HK-2 (cell line): ENCODE data around the gene INF2.
"Not testable (repeated sequence)": the region's sequence is repeated elsewhere in the genome, so short reads cannot be mapped to it uniquely, and the experiment has no call there.

ENCODE experiments used
- DNase-seq: peaks from one replicate; pipeline ENCODE4 v3.0.0-alpha.2; 2018; ENCODE audit not compliant: unreplicated experiment

INF2 gene

DNA sequence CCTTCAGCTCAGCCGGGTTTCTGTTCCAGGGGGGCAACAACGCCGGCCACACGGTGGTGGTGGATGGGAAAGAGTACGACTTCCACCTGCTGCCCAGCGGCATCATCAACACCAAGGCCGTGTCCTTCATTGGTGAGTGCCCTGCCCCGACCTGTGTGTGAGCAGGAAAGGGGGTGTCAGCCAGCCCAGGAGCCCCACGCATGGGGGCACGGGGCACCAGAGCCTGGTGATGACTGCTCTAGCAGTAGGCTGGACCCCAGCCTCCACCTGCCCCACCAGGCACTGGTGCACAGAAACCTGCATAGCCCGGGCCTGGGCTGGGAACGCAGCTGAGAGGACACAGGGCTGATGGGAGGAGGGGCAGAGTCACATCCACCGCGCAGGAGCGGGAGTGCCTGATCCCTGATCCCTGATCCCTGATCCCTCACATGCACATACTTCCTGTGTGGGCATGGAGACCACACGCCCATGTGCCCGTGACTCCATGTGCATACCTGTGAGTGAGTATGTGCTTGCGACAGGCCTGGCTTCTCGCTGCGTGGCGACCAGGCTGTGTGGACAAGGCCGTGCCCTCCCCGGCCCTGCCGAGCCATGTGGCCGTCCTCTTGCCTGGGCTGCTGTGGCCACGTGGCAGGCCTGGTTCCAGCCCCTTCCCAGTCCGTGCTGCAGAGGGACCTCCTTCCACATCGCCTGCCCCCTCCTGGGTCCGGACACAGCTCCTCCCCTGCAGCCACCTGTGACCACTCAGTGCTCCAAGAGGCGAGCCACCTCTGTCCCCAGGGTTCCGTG lies 45.8 kb downstream of the INF2 start:
- DNase-seq: no peak

DNA sequence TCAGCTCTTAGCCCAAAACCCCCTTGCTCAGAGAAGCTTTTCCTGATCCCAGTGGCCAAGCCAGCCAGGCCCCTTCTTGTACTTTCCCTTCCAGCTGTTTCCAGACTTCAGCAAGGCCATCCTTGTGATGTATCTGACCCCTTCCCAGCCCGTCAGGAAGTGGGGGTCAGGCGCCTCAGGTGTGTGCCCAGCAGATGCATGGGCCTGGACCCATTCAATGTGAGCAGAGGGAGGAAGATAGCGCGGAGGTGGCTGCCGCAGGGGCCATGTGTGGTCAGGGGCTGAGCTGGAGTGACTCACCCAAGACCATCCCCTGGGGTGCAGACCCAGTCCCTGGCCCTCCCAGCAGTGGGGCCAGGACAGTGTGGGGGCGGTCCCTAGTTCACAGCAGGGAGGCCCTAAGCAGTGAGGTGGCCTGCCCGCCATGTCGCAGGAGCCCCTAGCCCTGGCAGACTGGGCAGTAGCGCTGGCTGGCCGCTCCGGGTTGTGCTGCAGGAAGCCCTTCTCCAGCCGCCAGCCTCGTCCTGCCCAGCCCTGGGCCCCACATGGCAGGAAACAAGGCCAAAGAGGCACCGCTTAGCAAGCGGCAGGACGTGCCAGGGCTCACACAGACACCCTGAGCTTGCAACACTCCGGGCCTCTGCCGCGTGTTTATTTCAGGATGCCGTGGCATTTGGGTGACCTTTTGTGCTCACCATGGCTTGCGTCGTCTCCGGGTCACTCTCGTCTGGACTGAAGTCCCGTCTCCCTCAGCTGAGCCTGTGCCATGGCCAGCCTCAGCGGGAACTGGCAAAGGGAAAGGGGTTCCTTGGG lies 46.6 kb downstream of the INF2 start:
- DNase-seq: no peak

DNA sequence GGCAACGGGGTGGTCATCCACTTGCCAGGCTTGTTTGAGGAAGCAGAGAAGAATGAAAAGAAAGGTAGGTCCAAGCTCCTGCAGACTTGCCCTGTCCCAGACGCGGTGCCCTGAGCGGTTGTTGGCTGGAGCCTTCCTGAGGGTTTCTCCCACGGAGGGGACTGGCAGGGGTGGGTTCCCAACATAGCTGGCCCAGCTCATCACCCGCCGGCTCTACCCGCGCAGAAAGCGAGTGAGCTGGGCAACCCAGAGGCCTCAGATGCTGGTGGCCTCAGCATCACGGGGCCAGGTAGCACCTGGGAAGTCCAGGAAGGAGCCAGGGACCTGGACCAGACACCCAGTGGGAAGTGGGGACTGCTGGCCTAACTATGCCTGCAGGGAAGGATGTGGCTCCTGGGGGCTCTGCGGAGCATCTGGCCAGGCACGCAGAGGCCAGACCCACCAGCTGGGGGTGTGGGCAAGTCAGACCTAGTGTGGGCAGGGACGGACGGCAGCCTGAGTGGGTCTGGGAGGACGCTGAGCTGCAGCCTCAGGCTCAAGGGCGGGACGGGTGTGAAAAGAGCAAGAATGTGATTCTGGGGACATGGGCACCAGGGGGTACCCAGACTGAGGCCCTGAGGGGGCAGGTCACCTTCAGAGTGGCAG lies 49.1 kb downstream of the INF2 start:
- DNase-seq: no peak

DNA sequence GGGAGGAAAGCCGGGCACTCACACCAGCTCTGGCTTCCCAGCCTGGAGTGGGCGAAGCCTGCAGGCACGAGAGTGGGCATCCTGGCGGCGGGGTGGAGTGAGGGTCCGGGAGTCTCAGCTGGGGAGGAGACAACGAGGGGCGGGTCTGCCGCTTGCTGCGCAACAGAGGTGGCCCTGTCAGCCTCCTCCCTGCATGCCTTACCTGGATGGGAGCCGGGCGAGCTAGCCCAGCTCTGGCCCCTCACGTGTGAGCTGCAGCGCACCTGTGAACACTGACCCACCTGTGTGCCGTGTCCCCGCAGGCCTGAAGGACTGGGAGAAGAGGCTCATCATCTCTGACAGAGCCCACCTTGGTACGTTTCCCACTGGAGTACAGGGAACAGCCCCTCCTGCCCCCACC lies 49.6 kb downstream of the INF2 start:
- no peak for DNase-seq

DNA sequence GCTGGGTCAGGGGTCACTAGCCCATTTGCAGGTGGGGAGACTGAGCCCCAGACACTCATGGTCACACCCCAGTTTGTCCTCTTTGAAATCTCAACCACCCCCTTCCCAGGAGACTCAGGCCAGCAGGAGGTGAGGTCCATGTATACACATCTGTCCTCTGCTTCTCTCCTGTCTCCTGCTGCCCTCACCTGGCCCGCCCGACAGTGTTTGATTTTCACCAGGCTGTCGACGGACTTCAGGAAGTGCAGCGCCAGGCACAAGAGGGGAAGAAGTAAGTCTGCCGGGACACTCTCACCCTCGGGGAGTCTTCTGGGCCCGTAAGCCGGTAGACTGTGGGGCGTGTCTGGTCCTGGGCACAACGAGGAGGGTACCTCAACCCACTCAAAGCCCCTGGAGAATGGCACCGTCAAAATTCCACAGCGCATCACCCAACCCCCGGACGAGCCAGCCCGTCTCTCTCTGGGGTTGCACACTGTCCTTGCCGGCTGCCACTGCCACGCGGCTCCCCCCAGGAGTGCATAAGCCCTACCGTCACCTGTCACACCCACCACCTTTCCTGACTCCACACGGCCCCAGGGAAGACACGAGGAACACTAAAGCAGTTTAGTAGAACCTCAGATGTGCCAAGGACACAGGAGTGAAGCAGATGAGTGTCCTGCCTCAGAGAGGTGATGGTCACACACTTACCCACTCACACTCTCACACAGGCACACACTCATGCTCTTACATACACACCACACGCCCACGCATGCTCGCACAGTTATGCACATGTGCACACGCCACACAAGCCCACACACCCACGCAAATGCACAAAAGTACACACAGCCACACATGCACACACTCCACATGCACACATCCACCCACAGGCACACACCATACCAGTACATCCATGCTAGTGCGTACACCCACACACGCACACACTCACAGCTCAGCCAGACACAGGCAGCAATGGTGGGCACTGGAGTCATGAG lies 50.4 kb downstream of the INF2 start:
- no peak for DNase-seq

DNA sequence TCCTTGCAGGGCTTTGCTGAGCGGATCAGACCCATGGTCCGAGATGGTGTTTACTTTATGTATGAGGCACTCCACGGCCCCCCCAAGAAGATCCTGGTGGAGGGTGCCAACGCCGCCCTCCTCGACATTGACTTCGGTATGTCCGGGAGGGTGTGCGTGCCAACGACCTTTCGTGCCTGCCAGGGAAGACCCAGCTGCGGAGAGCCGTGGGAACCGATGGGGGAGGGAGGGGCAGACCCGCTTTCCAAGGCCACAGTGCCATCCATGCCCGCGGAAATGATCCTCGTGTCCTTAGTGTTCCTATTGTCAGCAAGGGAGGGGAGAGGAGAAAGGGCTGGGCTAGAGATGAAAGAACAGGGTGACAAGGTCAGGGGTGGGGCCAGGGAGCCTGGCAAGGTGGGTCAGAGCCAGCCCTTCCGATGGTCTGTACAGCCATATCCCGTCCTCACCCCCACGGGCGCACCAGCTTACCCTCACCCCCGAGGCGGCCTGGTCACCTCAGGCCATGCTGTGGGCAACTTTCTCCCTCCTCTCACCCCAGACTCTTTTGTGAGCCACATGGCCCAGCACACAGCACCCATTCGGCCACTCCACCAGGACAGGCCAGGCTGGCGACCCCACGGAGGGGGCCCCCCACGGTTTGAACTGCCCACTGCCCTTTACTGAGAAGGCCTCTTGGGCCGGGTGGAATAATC lies 51.8 kb downstream of the INF2 start:
- DNase-seq: no peak

DNA sequence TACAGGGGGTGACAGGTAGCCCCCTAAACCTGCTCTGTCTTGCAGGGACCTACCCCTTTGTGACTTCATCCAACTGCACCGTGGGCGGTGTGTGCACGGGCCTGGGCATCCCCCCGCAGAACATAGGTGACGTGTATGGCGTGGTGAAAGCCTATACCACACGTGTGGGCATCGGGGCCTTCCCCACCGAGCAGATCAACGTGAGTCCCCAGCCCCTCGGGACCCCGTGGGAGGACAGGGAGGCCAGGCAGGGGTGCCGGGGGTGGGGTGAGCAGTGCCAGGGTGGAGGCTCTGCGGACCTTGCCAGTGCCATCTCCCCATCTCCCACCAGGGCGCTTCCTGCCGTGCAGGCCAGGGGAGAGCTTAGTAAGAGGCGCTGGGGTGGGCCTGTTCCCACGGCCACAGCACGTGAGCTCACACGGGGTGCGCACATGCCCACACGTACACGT lies 52.4 kb downstream of the INF2 start:
- no peak for DNase-seq

DNA sequence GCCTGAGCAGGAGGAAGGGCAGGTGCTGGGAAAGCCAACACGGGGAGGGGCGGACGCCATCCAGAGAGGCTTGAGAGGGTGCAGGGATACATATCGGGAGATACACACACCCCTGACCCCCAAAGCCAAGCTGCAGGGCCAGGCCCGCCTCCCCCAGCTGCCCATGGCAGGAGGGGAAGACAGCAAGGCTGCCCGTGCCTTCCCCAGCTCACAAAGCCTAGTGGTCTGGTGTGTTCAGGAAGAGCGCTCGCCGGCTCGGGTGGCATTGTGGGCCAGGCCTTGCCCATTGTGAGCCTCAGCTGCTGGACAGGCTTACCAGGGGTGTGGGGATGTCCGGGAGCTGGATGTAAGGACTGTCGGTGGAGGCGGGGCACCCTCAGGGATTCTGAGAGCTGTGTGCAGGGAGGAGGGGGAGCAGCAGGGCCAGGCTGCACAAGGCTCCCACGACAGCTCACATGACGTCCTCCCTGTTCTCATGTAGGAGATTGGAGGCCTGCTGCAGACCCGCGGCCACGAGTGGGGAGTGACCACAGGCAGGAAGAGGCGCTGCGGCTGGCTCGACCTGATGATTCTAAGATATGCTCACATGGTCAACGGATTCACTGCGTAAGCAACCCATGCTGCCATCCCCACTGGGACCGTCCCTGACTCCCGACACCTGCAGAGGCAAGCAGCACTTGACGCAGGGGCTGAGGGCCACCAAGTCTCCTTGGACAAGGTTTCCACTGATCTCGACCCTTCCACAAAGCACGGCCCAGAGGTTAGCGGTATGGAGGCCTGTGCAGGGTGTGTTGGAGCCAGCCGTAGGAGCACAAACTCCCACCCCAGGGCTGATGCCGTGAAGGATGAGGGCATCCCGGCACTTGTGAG lies 53.4 kb downstream of the INF2 start:
- DNase-seq: no peak

DNA sequence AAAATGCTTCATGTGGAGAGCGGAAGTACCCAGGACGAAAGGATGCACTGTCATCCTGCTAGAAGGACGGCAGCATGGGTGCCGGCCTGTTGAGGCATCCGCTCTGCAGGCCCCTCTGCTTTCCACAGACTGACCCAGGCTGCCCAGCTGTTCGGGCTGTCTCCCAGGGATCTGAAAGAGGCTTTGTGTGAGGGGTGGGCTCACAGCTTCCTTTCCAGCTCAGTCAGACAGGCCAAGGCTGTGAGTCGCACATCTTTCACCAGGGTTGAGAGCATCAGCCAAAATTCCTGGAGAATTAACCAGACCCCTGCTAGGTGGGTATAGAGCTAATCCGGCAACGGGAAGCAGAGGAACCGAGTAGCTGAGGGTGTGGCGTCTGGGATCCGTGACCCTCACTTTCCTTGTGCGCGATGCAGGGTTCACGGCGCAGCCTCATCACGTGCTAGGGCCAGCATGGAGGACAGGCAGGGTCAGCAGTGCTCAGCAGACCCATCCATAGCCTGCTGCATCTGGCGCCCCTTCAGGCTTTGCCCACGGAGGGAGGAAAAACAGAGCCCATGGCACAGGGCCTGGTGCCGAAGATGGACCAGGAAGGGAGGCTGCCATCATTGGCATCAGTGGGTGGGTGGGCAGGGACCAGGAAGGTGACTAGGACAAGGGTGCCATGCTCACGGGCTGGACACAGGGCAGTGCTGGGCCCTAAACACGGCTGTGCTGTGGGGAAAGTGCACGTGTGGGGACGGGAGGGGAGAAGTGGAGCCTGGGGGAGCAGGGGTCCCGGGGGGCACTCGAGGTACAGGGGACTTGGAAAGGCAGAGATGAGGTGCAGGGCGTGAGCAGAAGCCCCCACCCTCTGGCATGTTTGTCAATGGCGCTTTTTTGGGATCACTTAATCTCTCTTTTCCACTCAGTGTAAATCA lies 54.3 kb downstream of the INF2 start:
- DNase-seq: no peak

DNA sequence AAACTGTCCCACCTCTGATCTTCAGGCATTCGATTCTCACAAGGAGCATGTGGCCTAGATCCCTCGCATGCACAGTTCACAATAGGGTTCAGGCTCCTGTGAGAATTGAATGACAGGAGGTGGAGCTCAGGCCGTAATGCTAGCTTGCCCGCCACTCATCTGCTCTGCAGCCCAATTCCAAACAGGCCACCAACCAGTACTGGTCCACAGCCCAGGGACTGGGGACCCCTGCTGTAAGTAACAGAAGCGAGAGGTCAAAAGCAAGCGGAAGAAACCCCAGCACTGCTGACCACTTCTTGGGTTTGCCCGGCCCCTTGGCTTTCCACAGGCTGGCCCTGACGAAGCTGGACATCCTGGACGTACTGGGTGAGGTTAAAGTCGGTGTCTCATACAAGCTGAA lies 55.1 kb downstream of the INF2 start:
- no peak for DNase-seq

DNA sequence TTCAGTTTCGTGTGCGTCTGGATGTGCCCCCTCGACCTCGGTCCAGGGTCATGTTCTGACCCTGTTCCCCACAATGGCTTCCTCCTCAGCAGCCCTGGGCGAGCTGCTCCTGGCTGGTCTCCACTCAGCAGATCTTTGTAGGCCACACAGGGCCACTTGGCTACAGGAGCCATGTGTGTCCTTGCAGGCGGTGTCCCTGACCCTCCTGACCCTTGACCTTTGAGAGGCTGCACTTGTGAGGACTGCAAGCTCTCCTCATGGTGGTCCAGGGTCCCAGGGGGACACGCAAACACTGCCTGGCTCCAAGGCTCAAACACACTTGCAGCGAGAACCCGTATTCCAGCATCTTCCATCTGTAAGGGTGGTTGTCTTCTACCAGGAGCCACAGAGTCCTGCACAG lies 56.0 kb downstream of the INF2 start:
- no peak for DNase-seq

DNA sequence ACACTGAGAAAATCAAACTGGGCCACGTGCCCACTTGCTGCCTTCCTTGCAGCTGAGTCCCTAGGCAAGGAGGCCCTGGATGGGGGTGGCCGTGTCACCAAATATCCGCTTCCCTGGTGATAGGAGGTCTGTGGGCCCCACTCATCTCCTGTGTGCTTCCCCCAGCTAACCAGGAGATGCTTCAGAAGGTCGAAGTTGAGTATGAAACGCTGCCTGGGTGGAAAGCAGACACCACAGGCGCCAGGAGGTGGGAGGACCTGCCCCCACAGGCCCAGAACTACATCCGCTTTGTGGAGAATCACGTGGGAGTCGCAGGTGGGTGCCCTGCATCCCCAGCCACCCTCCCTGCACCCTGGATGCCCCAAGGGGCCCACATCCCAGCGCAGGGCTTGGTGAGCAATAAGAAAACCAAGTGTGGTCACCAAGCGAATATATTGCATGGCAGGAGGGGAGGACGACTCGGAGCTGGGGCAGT lies 56.7 kb downstream of the INF2 start:
- no peak for DNase-seq

DNA sequence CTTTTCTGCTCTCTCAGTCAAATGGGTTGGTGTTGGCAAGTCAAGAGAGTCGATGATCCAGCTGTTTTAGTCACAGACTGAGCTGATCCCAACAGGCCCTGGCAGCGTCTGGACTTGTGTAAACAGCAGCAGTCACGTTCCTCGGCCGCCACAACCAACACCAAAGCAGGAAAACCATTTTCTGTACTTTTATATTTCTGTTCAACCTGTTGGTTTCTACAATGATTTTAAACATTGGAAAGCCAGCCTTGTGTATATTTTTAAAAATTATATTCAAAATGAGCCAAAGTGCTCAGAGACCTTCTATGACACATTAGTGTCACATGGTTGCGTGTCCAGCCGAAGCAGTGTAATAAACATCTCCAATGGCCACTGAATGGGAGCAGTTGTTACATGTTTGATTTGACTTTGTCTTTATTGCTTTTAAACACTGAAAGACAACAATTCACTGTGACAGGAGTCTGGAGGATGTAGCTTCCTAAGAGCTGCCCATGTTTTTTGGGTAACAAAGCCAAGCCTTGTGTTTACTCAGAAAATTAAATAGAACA lies 57.6 kb downstream of the INF2 start:
- DNase-seq: no peak

DNA sequence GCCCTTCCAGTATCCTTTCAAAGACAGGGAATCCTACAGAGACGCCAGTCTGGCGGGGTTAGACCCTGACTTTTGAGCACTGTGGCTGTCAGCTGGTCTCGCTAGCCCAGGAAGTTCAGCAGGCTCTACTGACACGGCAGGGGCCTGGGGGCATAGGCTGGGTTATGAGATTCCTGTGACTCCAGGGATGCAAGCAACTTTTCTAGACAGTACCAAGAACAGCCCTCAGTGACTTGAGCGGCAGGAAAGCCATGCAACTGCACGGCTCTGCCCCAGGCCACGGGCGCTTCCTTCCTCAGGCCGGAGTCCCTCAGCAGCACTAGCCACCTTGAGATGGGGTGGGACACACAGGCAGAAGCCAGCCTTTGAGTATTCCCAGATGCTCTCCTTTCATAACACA lies 58.5 kb downstream of the INF2 start:
- DNase-seq: no peak

DNA sequence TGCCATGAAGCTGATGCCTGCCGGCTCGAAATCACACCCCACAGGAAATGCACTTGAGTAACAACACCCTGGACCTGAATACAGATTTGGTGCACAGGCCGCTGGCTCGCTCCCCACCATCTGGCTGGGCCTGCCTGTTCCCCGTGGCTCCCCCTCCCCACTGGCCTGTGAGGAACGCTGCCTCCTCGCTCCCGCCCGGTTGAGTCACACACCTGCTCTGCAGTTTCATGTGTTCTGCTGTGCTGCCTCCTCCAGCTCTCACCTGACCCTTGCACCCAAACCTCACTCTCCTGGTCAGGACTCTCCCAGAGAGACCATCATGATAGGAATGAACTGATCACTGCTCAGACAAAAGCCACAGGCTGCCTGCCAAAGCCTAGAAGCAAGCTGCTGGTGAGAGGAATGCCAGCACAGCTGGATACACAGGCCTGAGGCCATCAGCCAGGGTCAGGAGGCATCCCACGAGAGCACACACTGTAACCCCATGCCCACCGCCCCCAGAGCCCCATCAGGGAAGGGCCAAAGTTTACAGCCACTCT lies 59.8 kb downstream of the INF2 start:
- no peak for DNase-seq

DNA sequence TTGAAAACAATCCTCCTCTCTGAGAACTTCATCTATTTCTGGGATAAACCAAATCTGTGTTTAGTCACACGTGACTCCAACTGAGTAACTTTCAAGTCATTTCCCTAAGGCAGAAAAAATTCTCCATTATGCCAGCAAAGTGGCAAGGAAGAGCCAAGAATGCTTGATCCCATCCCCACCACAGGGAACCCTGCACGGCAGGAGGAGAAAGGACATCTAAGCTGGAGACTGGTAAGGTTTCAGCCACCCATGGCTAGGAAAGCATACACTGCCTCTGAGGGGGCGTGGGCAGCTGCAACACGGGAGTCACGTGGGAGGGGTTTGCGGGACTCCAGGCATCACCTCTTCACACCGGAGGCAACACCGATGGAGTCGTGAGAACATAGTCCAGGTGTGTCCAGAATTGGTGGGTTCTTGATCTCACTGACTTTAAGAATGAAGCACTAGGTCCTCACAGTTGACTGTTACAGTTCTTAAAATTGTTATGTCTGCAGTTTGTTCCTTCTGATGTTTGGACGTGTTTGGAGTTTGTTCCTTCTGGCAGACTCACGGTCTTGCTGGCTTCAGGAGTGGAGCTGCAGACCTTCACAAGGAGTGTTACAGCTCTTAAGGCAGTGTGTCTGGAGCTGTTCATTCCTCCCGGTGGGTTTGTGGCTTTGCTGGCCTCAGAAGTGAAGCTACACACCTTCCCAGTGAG lies 60.8 kb downstream of the INF2 start:
- no peak for DNase-seq

DNA sequence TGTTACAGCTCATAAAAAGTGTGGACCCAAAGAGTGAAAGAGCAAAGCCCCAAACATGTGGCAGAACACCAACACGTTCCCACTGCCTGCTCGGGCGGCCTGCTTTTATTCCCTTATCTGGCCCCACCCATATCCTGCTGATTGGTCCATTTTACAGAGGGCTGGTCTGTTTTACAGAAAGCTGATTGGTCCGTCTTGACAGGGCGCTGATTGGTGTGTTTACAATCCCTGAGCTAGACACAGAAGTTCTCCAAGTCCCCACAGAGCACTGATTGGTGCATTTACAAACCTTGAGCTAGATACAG lies 61.3 kb downstream of the INF2 start:
- not testable (repeated sequence) for DNase-seq
